MM.1S (cell line): ENCODE measurements around the gene RBMS3.

Experiments
- CTCF ChIP-seq: fragments of 300-600 bp; sonication (generic); IDR thresholded peaks from 2 replicates; pipeline ENCODE4 v1.5.1; 2016; ENCODE audit warnings: antibody characterized with exemption, low read length, mixed read lengths
- EZH2 ChIP-seq: fragments of 300-600 bp; sonication (generic); optimal IDR thresholded peaks from 2 replicates; pipeline ENCODE3; 2017; ENCODE audit warnings: low read depth, mild to moderate bottlenecking, antibody characterized with exemption, low read length, mixed read lengths

GRCh38 chr3:29978036-29978435 is 697.2 kb downstream of the RBMS3 start:
- TF ChIP-seq CTCF: no peak
- TF ChIP-seq EZH2: no peak
